Gastrocnemius medialis (tissue), 4 donors: ENCODE results near the gene CLEC4A. TPM values are rescaled to one million over a fixed set of nuclear protein-coding genes. Genes with fewer than 3 reads are reported as not detected.
"Not testable (repeated sequence)": the region's sequence is repeated elsewhere in the genome, so short reads cannot be mapped to it uniquely, and the experiment has no call there.

Experiments used
- ATAC-seq, 2 donors: fragments of 150-250 bp; one replicate each; pipeline ENCODE4 v1.9.1; 2016
- DNase-seq, 2 donors: peaks; one replicate each; pipeline ENCODE4 v3.0.0-alpha.2; 2019
- H3K27ac ChIP-seq, 4 donors: fragments of 200-600 bp; sonication (generic); 1 replicate in 1 of 4; 2 replicates in 3 of 4; pipeline ENCODE4 v1.5.1; 2016 to 2018; ENCODE audit warnings: mild to moderate bottlenecking in 2 of 4, moderate library complexity in 1 of 4
- H3K27me3 ChIP-seq, 3 donors: fragments of 200-600 bp; sonication (generic) in 2 of 3; 1 replicate in 1 of 3; 2 replicates in 2 of 3; pipeline versions ENCODE4 v1.5.1 to v1.6.0; 2016 to 2019; ENCODE audit warnings: mild to moderate bottlenecking in 1 of 3, moderate library complexity in 1 of 3
- H3K36me3 ChIP-seq, 2 donors: fragments of 200-600 bp; sonication (generic) in 1 of 2; one replicate each; pipeline ENCODE4 v1.5.1; 2017 to 2018
- H3K4me1 ChIP-seq, 2 donors: fragments of 200-600 bp; sonication (generic) in 1 of 2; one replicate each; pipeline ENCODE4 v1.5.1; 2016 to 2017; ENCODE audit warnings: mild to moderate bottlenecking in 2 of 2
- H3K4me3 ChIP-seq, 4 donors: fragments of 200-600 bp; sonication (generic) in 3 of 4; 1 replicate in 1 of 4; 2 replicates in 3 of 4; pipeline ENCODE4 v1.5.1; 2016 to 2019; ENCODE audit warnings: mild to moderate bottlenecking in 2 of 4
- H3K9me3 ChIP-seq, 3 donors: fragments of 200-600 bp; sonication (generic) in 2 of 3; 1 replicate in 1 of 3; 2 replicates in 2 of 3; pipeline ENCODE4 v1.5.1; 2016 to 2019
- CTCF ChIP-seq, 5 experiments: fragments of 450-650 bp in 3 of 5; fragments of 200-600 bp in 2 of 5; sonication (generic) in 2 of 5; IDR thresholded peaks in 4 of 5; conservative IDR thresholded peaks in 1 of 5; 1 replicate in 4 of 5; 2 replicates in 1 of 5; pipeline ENCODE4 v1.5.1; 2016 to 2019; ENCODE audit warnings: antibody characterized with exemption in 5 of 5, mild to moderate bottlenecking in 3 of 5, moderate library complexity in 3 of 5
- POLR2A ChIP-seq, 2 donors: fragments of 450-650 bp; IDR thresholded peaks; one replicate each; pipeline ENCODE4 v1.6.1; 2017; ENCODE audit warnings: antibody characterized with exemption in 2 of 2, mild to moderate bottlenecking in 2 of 2, moderate library complexity in 2 of 2
- in situ Hi-C, 4 donors: fragments of 200-750 bp; cut with MboI; loops; one replicate each; pipeline versions ENCODE4 v1.15.0 to v1.8.0; 2017; ENCODE audit warnings: low sequenced_read_pairs in 4 of 4
- intact Hi-C: fragments of 100-400 bp; cut with DNase I; formaldehyde crosslinking; loops from one replicate; pipeline ENCODE4 v1.15.1; 2023; ENCODE audit warnings: low total_unique reads
- total RNA-seq, 4 donors: library from RNA; depleted of rRNA; stranded (reverse); fragments of >200 nt; gene quantifications; one replicate each; pipeline versions ENCODE4 v1.1.0 to v1.2.3, GENCODE V29; 2016

The CLEC4A gene
- total RNA-seq, 4 donors from 2014 or later, result not detected

DNA sequence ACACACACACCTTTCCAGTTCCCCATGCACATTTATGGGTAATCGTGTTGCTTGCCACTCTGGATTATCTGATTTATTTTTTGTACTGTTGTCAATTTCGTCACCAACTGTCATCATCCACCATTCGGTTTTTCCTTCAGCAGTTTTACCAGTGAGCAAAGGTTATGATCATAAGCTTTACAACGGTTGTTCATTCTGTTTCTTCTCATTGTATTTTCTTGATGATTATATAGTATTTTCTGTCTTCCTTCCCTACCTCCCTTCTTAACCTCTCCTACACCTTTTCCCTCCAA lies 40.7 kb upstream of the CLEC4A start:
- in situ Hi-C loops, result loop anchor here in 2 of 4 donors (5.0 kb wide), 2 partner anchors 45 to 55 kb away; no protein-coding TSS in a partner anchor
- no peak for ATAC-seq
- no peaks in the 10 kb centered on the region for H3K27me3 ChIP-seq

GRCh38 chr12:8084351-8084750 lies 39.1 kb upstream of the CLEC4A start:
- ATAC-seq, H3K4me3 ChIP-seq, H3K27me3 ChIP-seq, DNase-seq, H3K36me3 ChIP-seq, H3K9me3 ChIP-seq, H3K27ac ChIP-seq: not testable (repeated sequence)
- in situ Hi-C loops (loop anchor here in 2 of 4 donors (5.0 kb wide), 2 partner anchors 47 to 57 kb away; no protein-coding TSS in a partner anchor), intact Hi-C loops (loop anchor here (10.0 kb wide), 1 partner anchor 160 kb away; no protein-coding TSS in a partner anchor)
- H3K4me1 ChIP-seq, result peaks cover 24 to 32% of the 10 kb centered on the region in 2 donors

More for the DNA sequence above, 40.7 kb upstream of the CLEC4A start:
- Histone ChIP-seq H3K27ac (peak overlapping the region; percentile 92 to 99 (median 98)), H3K4me1 (peaks cover 24 to 29% of the 10 kb centered on the region in 2 donors), H3K4me3 (peak overlapping the region; percentile 73 to 99 (median 96)), H3K36me3 (no peaks in the 10 kb centered on the region), H3K9me3 (no peaks in the 10 kb centered on the region)
- DNase-seq, result no peak
- intact Hi-C loops, result loop anchor here (1.0 to 10.0 kb wide), 2 partner anchors 44 to 162 kb away; no protein-coding TSS in a partner anchor
- TF ChIP-seq POLR2A (IDR thresholded peaks at IDR 0.05), result no peak
- no peak for TF ChIP-seq CTCF (IDR thresholded peaks at IDR 0.05 in 4 of 5, conservative IDR thresholded peaks at IDR 0.05 in 1 of 5)

GRCh38 chr12:8087666-8088065 lies 35.8 kb upstream of the CLEC4A start:
- Histone ChIP-seq H3K27me3 (no peaks in the 10 kb centered on the region), H3K4me3 (no peak overlapping the region), H3K4me1 (peaks cover 13 to 19% of the 10 kb centered on the region in 2 donors), H3K27ac (no peak overlapping the region), H3K36me3 (peaks cover 4 to 33% of the 10 kb centered on the region in 2 donors), H3K9me3 (no peaks in the 10 kb centered on the region)
- DNase-seq (no peak), ATAC-seq (no peak)
- in situ Hi-C loops, result no loop called here
- TF ChIP-seq POLR2A (IDR thresholded peaks at IDR 0.05), result no peak
- no peak for TF ChIP-seq CTCF (IDR thresholded peaks at IDR 0.05 in 4 of 5, conservative IDR thresholded peaks at IDR 0.05 in 1 of 5)
- intact Hi-C loops, result loop anchor here (10.0 kb wide), 1 partner anchor 157 kb away; no protein-coding TSS in a partner anchor

- no peak overlapping the region for H3K4me3 ChIP-seq
- intact Hi-C loops, result loop anchor here (10.0 kb wide), 1 partner anchor 156 kb away; no protein-coding TSS in a partner anchor
- peaks cover 4 to 42% of the 10 kb centered on the region in 2 donors for H3K36me3 ChIP-seq
- no peaks in the 10 kb centered on the region for H3K9me3 ChIP-seq
- no peaks in the 10 kb centered on the region for H3K27me3 ChIP-seq
- peaks cover 5 to 10% of the 10 kb centered on the region in 2 donors for H3K4me1 ChIP-seq
- in situ Hi-C loops, result no loop called here
- no peak for TF ChIP-seq POLR2A (IDR thresholded peaks at IDR 0.05)
- no peak for TF ChIP-seq CTCF (IDR thresholded peaks at IDR 0.05 in 4 of 5, conservative IDR thresholded peaks at IDR 0.05 in 1 of 5)
- DNase-seq, result no peak
- no peak for ATAC-seq
- H3K27ac ChIP-seq, result no peak overlapping the region
These were observed 34.8 kb upstream of the CLEC4A start for GRCh38 chr12:8088574-8088973.

- DNase-seq, H3K4me3 ChIP-seq, H3K4me1 ChIP-seq, ATAC-seq, H3K27ac ChIP-seq, H3K9me3 ChIP-seq, H3K27me3 ChIP-seq, in situ Hi-C loops: not testable (repeated sequence)
- H3K36me3 ChIP-seq, result peaks cover 4 to 49% of the 10 kb centered on the region in 2 donors
- intact Hi-C loops, result loop anchor here (10.0 kb wide), 1 partner anchor 156 kb away; no protein-coding TSS in a partner anchor
These were observed 34.1 kb upstream of the CLEC4A start for GRCh38 chr12:8089277-8089676.

- intact Hi-C loops, result loop anchor here (10.0 kb wide), 1 partner anchor 155 kb away; no protein-coding TSS in a partner anchor
- no peak for TF ChIP-seq POLR2A (IDR thresholded peaks at IDR 0.05)
- no peak for TF ChIP-seq CTCF (IDR thresholded peaks at IDR 0.05 in 4 of 5, conservative IDR thresholded peaks at IDR 0.05 in 1 of 5)
- no peak overlapping the region for H3K27ac ChIP-seq
- H3K36me3 ChIP-seq, result peaks cover 4 to 53% of the 10 kb centered on the region in 2 donors
- H3K4me3 ChIP-seq, result no peak overlapping the region
- H3K27me3 ChIP-seq, result no peaks in the 10 kb centered on the region
- no peak for ATAC-seq
- in situ Hi-C loops, result no loop called here
- H3K4me1 ChIP-seq, result peaks cover 0 to 2% of the 10 kb centered on the region in 2 donors
- no peaks in the 10 kb centered on the region for H3K9me3 ChIP-seq
- no peak for DNase-seq
These were observed 33.7 kb upstream of the CLEC4A start for GRCh38 chr12:8089716-8090115.
